Measurements from ENCODE around the gene APMAP. TPM values are rescaled to one million over a fixed set of nuclear protein-coding genes. Genes with fewer than 3 reads are reported as not detected.

Gene APMAP
- total and polyA plus RNA-seq, 10 donors, result 26.5 to 104 (median 65.3) TPM

- DNase-seq, result peak; percentile 44
- Histone ChIP-seq H3K27me3 (replicated peaks in 1 of 7) (no peaks in the 10 kb centered on the region), H3K36me3 (no peaks in the 10 kb centered on the region), H3K27ac (no peak overlapping the region), H3K4me1 (peaks cover 0 to 15% (median 0%) of the 10 kb centered on the region in 6 donors), H3K9me3 (peaks cover 0 to 25% (median 6%) of the 10 kb centered on the region in 8 donors), H3K4me3 (no peak overlapping the region)
- TF ChIP-seq POLR2AphosphoS5 (IDR thresholded peaks at IDR 0.05) (no peak), POLR2A (IDR thresholded peaks at IDR 0.05) (no peak)
- TF ChIP-seq, protein P1, sequence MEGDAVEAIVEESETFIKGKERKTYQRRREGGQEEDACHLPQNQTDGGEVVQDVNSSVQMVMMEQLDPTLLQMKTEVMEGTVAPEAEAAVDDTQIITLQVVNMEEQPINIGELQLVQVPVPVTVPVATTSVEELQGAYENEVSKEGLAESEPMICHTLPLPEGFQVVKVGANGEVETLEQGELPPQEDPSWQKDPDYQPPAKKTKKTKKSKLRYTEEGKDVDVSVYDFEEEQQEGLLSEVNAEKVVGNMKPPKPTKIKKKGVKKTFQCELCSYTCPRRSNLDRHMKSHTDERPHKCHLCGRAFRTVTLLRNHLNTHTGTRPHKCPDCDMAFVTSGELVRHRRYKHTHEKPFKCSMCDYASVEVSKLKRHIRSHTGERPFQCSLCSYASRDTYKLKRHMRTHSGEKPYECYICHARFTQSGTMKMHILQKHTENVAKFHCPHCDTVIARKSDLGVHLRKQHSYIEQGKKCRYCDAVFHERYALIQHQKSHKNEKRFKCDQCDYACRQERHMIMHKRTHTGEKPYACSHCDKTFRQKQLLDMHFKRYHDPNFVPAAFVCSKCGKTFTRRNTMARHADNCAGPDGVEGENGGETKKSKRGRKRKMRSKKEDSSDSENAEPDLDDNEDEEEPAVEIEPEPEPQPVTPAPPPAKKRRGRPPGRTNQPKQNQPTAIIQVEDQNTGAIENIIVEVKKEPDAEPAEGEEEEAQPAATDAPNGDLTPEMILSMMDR (IDR thresholded peaks at IDR 0.05 in 8 of 11, conservative IDR thresholded peaks at IDR 0.05 in 3 of 11), result no peak
- 83 to 88% (median 85%) methylated on average over 3 to 7 of the region's 7 CpGs for WGBS, 5 donors
- intact Hi-C loops (cut with DNase I; ENCODE audit: low total_unique reads), result no loop called here
These were observed 55.8 kb downstream of the APMAP start for GRCh38 chr20:24936526-24937407.

DNA sequence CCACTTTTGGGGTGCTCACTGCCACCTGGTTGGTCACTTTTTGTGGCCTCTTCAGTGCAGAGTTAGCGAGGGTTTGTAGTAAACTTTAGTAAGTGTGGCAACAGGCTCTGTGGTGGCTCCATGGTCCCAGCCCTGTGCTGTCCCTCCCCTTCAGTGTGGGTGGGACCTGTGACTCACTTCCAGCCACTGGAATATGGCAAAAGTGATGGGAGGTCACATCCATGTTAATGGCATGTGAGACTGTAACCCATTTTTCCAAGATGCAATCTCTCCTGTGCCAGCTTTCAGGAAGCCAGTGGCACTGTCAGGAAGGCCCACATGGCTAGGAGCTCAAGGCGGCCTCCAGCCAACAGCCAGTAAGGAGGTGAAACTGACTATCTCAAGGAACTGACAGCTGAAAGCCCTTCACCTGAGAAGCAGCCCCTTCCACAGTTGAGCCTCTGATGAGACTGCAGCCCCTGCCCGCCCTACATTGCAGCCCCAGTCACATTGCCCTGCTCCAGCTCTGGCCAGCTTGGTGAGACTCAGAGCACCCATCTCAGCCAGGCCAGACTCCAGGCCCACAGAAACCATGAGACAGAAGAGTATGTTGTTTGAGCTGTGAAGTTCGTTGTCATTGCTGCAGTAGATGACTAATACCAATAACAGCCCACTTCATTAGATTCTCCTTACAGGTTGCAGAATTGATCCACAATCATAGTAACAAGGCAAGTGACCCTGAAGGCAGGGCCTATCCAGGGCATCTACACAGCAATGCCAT lies 56.6 kb downstream of the APMAP start:
- WGBS, 5 donors, result 71 to 89% (median 84%) methylated on average over 3 to 4 of the region's 4 CpGs
- H3K27me3 ChIP-seq (replicated peaks in 1 of 7), result no peaks in the 10 kb centered on the region
- intact Hi-C loops (cut with DNase I; ENCODE audit: low total_unique reads), result no loop called here
- TF ChIP-seq POLR2AphosphoS5 (IDR thresholded peaks at IDR 0.05) (no peak), POLR2A (IDR thresholded peaks at IDR 0.05) (no peak)
- TF ChIP-seq, protein P1 (IDR thresholded peaks at IDR 0.05 in 8 of 11, conservative IDR thresholded peaks at IDR 0.05 in 3 of 11), result no peak
- H3K36me3 ChIP-seq, result no peaks in the 10 kb centered on the region
- no peak overlapping the region for H3K4me3 ChIP-seq
- no peak overlapping the region for H3K27ac ChIP-seq
- DNase-seq, result peak; percentile 28
- H3K9me3 ChIP-seq, result peaks cover 0 to 17% (median 4%) of the 10 kb centered on the region in 8 donors
- peaks cover 0 to 23% (median 6%) of the 10 kb centered on the region in 6 donors for H3K4me1 ChIP-seq

GRCh38 chr20:24935140-24935539 lies 57.4 kb downstream of the APMAP start:
- TF ChIP-seq, protein P1 (IDR thresholded peaks at IDR 0.05 in 8 of 11, conservative IDR thresholded peaks at IDR 0.05 in 3 of 11), result no peak
- no peak for TF ChIP-seq POLR2AphosphoS5 (IDR thresholded peaks at IDR 0.05)
- TF ChIP-seq POLR2A (IDR thresholded peaks at IDR 0.05), result no peak
- Histone ChIP-seq H3K4me1 (peaks cover 0 to 31% (median 7%) of the 10 kb centered on the region in 6 donors), H3K4me3 (no peak overlapping the region), H3K36me3 (no peaks in the 10 kb centered on the region), H3K9me3 (peaks cover 0 to 10% (median 0%) of the 10 kb centered on the region in 8 donors), H3K27ac (no peak overlapping the region), H3K27me3 (replicated peaks in 1 of 7) (no peaks in the 10 kb centered on the region)
- 74 to 85% (median 80%) methylated on average over 3 of the region's 3 CpGs for WGBS, 5 donors
- intact Hi-C loops (cut with DNase I; ENCODE audit: low total_unique reads), result no loop called here
- peak; percentile 44 for DNase-seq

DNA sequence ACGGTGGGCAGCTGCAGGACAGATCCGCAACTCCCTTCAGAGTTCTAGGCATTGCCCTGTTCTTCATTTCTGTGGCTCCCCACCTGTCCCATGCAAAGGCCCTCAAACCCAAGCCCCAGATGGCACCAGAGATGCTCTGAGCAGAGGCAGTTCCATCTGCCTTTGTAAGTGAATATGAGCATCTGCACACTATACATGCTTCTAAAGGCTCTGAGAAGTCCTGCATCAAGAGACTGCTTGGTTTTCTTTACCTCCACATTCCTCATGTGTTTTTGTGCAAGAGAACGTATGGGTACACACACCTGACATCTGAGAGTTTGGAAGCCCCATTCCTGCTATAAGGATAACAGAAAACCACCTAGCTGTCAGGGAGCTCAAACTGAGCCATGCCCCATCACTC lies 57.8 kb downstream of the APMAP start:
- H3K36me3 ChIP-seq, result no peaks in the 10 kb centered on the region
- no peak overlapping the region for H3K4me3 ChIP-seq
- 65 to 81% (median 75%) methylated on average over 3 of the region's 3 CpGs for WGBS, 5 donors
- TF ChIP-seq POLR2AphosphoS5 (IDR thresholded peaks at IDR 0.05), result no peak
- TF ChIP-seq POLR2A (IDR thresholded peaks at IDR 0.05), result no peak
- TF ChIP-seq, protein P1 (IDR thresholded peaks at IDR 0.05 in 8 of 11, conservative IDR thresholded peaks at IDR 0.05 in 3 of 11), result no peak
- H3K4me1 ChIP-seq, result peaks cover 0 to 34% (median 8%) of the 10 kb centered on the region in 6 donors
- H3K27me3 ChIP-seq (replicated peaks in 1 of 7), result no peaks in the 10 kb centered on the region
- intact Hi-C loops (cut with DNase I; ENCODE audit: low total_unique reads), result no loop called here
- no peak for DNase-seq
- no peak overlapping the region for H3K27ac ChIP-seq
- peaks cover 0 to 10% (median 0%) of the 10 kb centered on the region in 8 donors for H3K9me3 ChIP-seq
